Testis (tissue), 5 donors: ENCODE results near the gene ATP7A. TPM values are rescaled to one million over a fixed set of nuclear protein-coding genes. Genes with fewer than 3 reads are reported as not detected.
"Not testable (repeated sequence)": the region's sequence is repeated elsewhere in the genome, so short reads cannot be mapped to it uniquely, and the experiment has no call there.

Experiments used
- DNase-seq: peaks from one replicate; pipeline ENCODE4 v3.0.0-alpha.2; 2019
- H3K27ac ChIP-seq, 2 donors: fragments of 200-600 bp; sonication (generic); one replicate each; pipeline ENCODE4 v1.5.1; 2019
- H3K27me3 ChIP-seq: fragments of 200-600 bp; sonication (generic); one replicate; pipeline ENCODE4 v1.5.1; 2019
- H3K36me3 ChIP-seq: fragments of 200-600 bp; sonication (generic); one replicate; pipeline ENCODE4 v1.5.1; 2017; ENCODE audit warnings: low read depth; ENCODE audit errors: missing control alignments
- H3K4me1 ChIP-seq: fragments of 200-600 bp; sonication (generic); one replicate; pipeline ENCODE4 v1.5.1; 2019
- H3K4me3 ChIP-seq, 2 donors: fragments of 200-600 bp; sonication (generic); one replicate each; pipeline ENCODE4 v1.5.1; 2017 to 2019
- H3K9me3 ChIP-seq: fragments of 200-600 bp; sonication (generic); one replicate; pipeline ENCODE4 v1.5.1; 2017
- POLR2A ChIP-seq: fragments of 450-650 bp; IDR thresholded peaks from one replicate; pipeline ENCODE4 v1.6.1; 2017; ENCODE audit warnings: antibody characterized with exemption, mild to moderate bottlenecking, moderate library complexity
- WGBS, 2 donors: methylation state at CpG; one replicate each; pipeline ENCODE4 v1.1.5; 2018; 5-methylcytosine and 5-hydroxymethylcytosine counted together
- intact Hi-C: fragments of 100-400 bp; cut with DNase I; formaldehyde crosslinking; loops from one replicate; pipeline ENCODE4 v1.15.1; 2023; ENCODE audit warnings: low total_unique reads
- long read RNA-seq, 2 donors: transcript quantifications; one replicate each; lab custom pipeline, GENCODE V29; 2026
- polyA plus RNA-seq: library from polyadenylated mRNA; stranded (reverse); fragments of 350-450 nt; fragmentation: Illumina TruSeq; extraction: RNeasy Lipid Tissue Mini Kit (QIAGEN cat#74804); gene quantifications from one replicate; pipeline ENCODE4 v1.2.3, GENCODE V29; 2014; ENCODE audit warnings: low read depth, low replicate concordance; ENCODE audit not compliant: insufficient read depth
- total RNA-seq, 2 donors: library from RNA; depleted of rRNA; stranded (reverse); fragments of >200 nt; gene quantifications; one replicate each; pipeline ENCODE4 v1.2.3, GENCODE V29; 2016
- TF ChIP-seq, protein P1 (sequence below), 3 experiments: fragments of 450-650 bp in 2 of 3; fragments of 200-600 bp in 1 of 3; sonication (generic) in 1 of 3; IDR thresholded peaks; one replicate each; pipeline ENCODE4 v1.5.1; 2016 to 2019; ENCODE audit warnings: antibody characterized with exemption in 3 of 3, mild to moderate bottlenecking in 2 of 3, moderate library complexity in 1 of 3

Gene ATP7A
- total RNA-seq (1 to 10 TPM; 8.1 to 8.9 TPM), polyA plus RNA-seq (2.9 TPM)
- long read RNA-seq, donor 1, result 0 reads
- long read RNA-seq, donor 2, result 0 reads

DNA sequence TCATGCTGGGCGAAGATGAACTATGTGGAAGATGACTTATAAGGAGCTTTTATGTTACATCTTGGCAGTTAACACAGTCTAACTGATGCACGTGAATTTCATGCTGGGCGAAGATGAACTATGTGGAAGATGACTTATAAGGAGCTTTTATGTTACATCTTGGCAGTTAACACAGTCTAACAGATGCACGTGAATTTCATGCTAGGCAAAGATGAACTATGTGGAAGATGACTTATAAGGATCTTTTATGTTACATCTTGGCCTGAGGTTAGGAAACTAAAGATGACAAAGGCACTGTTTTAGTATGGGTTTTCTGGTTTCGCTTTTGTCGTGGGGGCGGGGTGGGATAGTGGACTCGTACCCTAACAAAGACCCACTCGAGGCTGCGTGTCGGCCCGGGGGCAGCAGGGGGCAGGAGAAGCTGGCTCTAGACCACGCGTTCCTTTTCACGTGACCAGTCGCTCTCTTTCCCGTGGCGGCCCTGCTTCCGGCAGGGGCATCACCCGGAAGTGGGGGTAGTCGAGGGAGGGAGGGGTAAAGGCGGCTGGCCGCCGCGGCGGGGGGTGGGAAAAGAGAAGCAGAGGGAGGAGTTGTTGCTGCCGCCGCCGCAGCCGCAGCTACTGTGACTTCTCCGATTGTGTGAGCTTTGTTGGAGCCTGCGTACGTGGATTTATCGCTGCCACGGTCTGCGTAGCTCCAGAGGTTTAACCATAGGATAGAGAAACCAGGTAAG, at the start of gene ATP7A:
Gene ATP7A (plus strand): TSS at position 586 of the 733 bp plus-strand sequence. CDS start 60,949 bp downstream, outside the sequence.
- H3K9me3 ChIP-seq, result no peaks in the 10 kb centered on the region
- peak within 1 kb of the TSS; percentile 57 to 68 for H3K4me3 ChIP-seq
- no peaks in the 10 kb centered on the region for H3K36me3 ChIP-seq
- peak within 1 kb of the TSS; percentile 76 to 77 for H3K27ac ChIP-seq
- DNase-seq, result peak; percentile 88
- intact Hi-C loops, result no loop called here
- WGBS, 2 donors, result 0 to 2% methylated on average over 14 to 36 of the region's 36 CpGs
- H3K4me1 ChIP-seq, result no peaks in the 10 kb centered on the region
- no peaks in the 10 kb centered on the region for H3K27me3 ChIP-seq
- TF ChIP-seq POLR2A, result no peak
- TF ChIP-seq, protein P1, sequence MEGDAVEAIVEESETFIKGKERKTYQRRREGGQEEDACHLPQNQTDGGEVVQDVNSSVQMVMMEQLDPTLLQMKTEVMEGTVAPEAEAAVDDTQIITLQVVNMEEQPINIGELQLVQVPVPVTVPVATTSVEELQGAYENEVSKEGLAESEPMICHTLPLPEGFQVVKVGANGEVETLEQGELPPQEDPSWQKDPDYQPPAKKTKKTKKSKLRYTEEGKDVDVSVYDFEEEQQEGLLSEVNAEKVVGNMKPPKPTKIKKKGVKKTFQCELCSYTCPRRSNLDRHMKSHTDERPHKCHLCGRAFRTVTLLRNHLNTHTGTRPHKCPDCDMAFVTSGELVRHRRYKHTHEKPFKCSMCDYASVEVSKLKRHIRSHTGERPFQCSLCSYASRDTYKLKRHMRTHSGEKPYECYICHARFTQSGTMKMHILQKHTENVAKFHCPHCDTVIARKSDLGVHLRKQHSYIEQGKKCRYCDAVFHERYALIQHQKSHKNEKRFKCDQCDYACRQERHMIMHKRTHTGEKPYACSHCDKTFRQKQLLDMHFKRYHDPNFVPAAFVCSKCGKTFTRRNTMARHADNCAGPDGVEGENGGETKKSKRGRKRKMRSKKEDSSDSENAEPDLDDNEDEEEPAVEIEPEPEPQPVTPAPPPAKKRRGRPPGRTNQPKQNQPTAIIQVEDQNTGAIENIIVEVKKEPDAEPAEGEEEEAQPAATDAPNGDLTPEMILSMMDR (IDR thresholded peaks at IDR 0.05), result peak in 2 of 3 experiments; percentile 25 to 37

DNA sequence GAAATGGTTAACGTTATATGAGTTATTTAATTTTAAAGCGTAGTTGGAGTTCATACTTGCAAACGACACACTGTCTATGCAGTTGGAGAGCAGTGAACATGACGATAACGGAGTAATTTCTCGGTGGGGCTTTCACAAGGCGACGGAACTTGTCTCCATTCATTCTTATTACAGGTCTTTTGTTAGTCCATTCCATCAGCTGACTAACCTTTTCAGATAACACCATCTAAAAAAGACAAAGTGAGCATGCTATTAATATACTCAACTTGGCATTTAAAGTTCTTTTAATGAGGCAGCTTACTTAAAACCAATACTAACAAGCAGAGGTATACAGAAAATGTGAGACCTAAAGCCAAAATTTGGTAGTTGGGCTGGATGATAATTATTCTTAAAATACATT, 35.1 kb upstream of the ATP7A start:
- intact Hi-C loops, result no loop called here
- no peak for TF ChIP-seq POLR2A
- TF ChIP-seq, protein P1 (IDR thresholded peaks at IDR 0.05), result no peak
- Histone ChIP-seq H3K4me1 (no peaks in the 10 kb centered on the region), H3K36me3 (no peaks in the 10 kb centered on the region), H3K27me3 (no peaks in the 10 kb centered on the region), H3K27ac (no peak overlapping the region), H3K9me3 (no peaks in the 10 kb centered on the region), H3K4me3 (no peak overlapping the region)
- no peak for DNase-seq
- WGBS, 2 donors, result 96 to 97% methylated on average over 8 of the region's 8 CpGs

DNA sequence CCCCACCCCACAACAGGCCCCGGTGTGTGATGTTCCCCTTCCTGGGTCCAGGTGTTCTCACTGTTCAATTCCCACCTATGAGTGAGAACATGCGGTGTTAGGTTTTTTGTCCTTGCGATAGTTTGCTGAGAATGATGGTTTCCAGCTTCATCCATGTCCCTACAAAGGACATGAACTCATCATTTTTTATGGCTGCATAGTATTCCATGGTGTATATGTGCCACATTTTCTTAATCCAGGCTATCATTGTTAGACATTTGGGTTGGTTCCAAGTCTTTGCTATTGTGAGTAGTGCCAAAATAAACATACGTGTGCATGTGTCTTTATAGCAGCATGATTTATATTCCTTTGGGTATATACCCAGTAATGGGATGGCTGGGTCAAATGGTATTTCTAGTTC, 29.1 kb upstream of the ATP7A start:
- intact Hi-C loops, H3K27ac ChIP-seq, H3K9me3 ChIP-seq, H3K36me3 ChIP-seq, H3K4me1 ChIP-seq, H3K27me3 ChIP-seq, H3K4me3 ChIP-seq, DNase-seq: not testable (repeated sequence)
- 98 to 100% methylated on average over 3 to 4 of the region's 4 CpGs for WGBS, 2 donors

DNA sequence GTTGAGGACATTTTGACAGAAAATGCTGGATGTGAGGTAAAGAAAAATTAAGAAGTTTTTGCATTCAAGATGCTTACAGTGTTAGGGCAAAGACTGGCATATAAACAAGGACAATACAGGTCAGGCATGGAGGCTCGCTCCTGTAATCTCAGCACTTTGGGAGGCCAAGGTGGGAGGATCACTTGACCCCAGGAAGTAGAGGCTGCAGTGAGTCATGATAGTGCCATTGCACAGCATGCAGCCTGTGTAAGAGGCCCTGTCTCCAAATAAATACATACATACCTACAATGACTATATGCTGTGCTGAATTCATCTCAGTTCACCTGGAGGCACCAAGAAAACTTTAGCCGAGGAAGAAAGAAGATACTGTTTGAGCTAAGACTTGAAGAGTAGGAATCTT, 17.6 kb upstream of the ATP7A start:
- no peak overlapping the region for H3K4me3 ChIP-seq
- no peaks in the 10 kb centered on the region for H3K4me1 ChIP-seq
- H3K27ac ChIP-seq, result no peak overlapping the region
- no peaks in the 10 kb centered on the region for H3K27me3 ChIP-seq
- no peaks in the 10 kb centered on the region for H3K9me3 ChIP-seq
- no peak for TF ChIP-seq POLR2A
- TF ChIP-seq, protein P1 (IDR thresholded peaks at IDR 0.05), result no peak
- H3K36me3 ChIP-seq, result no peaks in the 10 kb centered on the region
- WGBS, 2 donors, result 95 to 96% methylated on average over 2 of the region's 2 CpGs
- intact Hi-C loops, result no loop called here
- no peak for DNase-seq

DNA sequence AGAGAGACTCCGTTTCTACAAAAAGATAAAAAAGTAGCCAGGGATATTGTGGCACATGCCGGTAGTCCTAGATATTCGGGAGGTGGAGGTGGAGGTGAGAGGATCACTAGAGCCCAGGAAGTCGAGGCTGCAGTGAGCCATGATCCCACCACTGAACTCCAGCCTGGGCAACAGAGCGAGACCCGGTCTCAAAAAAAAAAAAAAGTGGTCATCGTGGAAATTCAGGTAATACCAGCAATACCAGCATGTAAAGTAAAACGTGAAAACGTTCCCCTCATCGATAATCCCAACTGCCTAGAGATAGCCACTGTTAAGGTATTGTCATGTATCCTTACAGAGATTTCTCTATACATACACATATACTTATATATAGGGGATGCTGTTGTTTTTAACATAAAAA, 16.8 kb upstream of the ATP7A start:
- TF ChIP-seq POLR2A, result no peak
- TF ChIP-seq, protein P1 (IDR thresholded peaks at IDR 0.05), result no peak
- no peaks in the 10 kb centered on the region for H3K36me3 ChIP-seq
- H3K27ac ChIP-seq, result no peak overlapping the region
- no peak overlapping the region for H3K4me3 ChIP-seq
- no peaks in the 10 kb centered on the region for H3K4me1 ChIP-seq
- H3K9me3 ChIP-seq, result no peaks in the 10 kb centered on the region
- intact Hi-C loops, result no loop called here
- DNase-seq, result no peak
- WGBS, 2 donors, result 61 to 64% methylated on average over 9 to 10 of the region's 10 CpGs
- H3K27me3 ChIP-seq, result no peaks in the 10 kb centered on the region
